SU-DHL-6 (cell line): ENCODE results near the gene C18orf32.
A peak's percentile ranks its signal among the peaks of the same experiment; 100 is the strongest.
"Not testable (repeated sequence)": the region's sequence is repeated elsewhere in the genome, so short reads cannot be mapped to it uniquely, and the experiment has no call there.

ENCODE experiments used
- H2AFZ ChIP-seq: fragments of 200-600 bp; sonication (generic); 2 replicates; pipeline ENCODE4 v1.6.1; 2014; ENCODE audit warnings: low read depth, mild to moderate bottlenecking, moderate library complexity, mixed read lengths, antibody characterized with exemption, low read length; ENCODE audit not compliant: severe bottlenecking
- H3F3A ChIP-seq: fragments of 200-600 bp; shearing (Covaris generic); 2 replicates; pipeline ENCODE4 v1.6.0; 2016; ENCODE audit warnings: antibody characterized with exemption, mild to moderate bottlenecking; ENCODE audit not compliant: insufficient read depth
- H3K27ac ChIP-seq: fragments of 200-600 bp; sonication (generic); 2 replicates; pipeline ENCODE4 v1.5.1; 2016; ENCODE audit warnings: low read depth, mild to moderate bottlenecking, low read length, moderate library complexity, mixed read lengths
- H3K27me3 ChIP-seq: fragments of 200-600 bp; sonication (generic), shearing (Covaris generic); 2 replicates; pipeline ENCODE4 v1.6.0; 2014; ENCODE audit warnings: mild to moderate bottlenecking, low read length
- H3K36me3 ChIP-seq: fragments of 200-600 bp; sonication (generic); 2 replicates; pipeline ENCODE4 v1.6.1; 2014; ENCODE audit warnings: mild to moderate bottlenecking, low read length, mixed read lengths
- H3K4me2 ChIP-seq: fragments of 300-600, 200-600 bp; shearing (Covaris generic), sonication (generic); 2 replicates; pipeline ENCODE4 v1.6.0; 2014; ENCODE audit warnings: low read length, low read depth, mild to moderate bottlenecking; ENCODE audit not compliant: poor library complexity, severe bottlenecking
- H3K4me3 ChIP-seq: fragments of 200-600 bp; sonication (generic); 2 replicates; pipeline ENCODE4 v1.5.1; 2014; ENCODE audit warnings: antibody characterized with exemption, low read length, mild to moderate bottlenecking, mixed read lengths; ENCODE audit not compliant: insufficient read depth, poor library complexity, severe bottlenecking
- H3K79me2 ChIP-seq: fragments of 200-600 bp; sonication (generic); 2 replicates; pipeline ENCODE4 v1.6.1; 2014; ENCODE audit warnings: mild to moderate bottlenecking, low read length, moderate library complexity; ENCODE audit not compliant: insufficient read depth
- H3K9ac ChIP-seq: fragments of 200-600 bp; sonication (generic); 2 replicates; pipeline ENCODE4 v1.7.0; 2014; ENCODE audit warnings: mild to moderate bottlenecking, low read length
- H3K9me2 ChIP-seq: fragments of 200-600 bp; sonication (generic); replicated peaks from 2 replicates; pipeline ENCODE4 v1.6.1; 2014; ENCODE audit warnings: low read length; ENCODE audit not compliant: insufficient read depth
- H3K9me3 ChIP-seq: fragments of 200-600 bp; sonication (generic); 2 replicates; pipeline ENCODE4 v1.6.1; 2014; ENCODE audit warnings: low read length, mixed read lengths; ENCODE audit not compliant: insufficient read depth
- H4K20me1 ChIP-seq: fragments of 200-600 bp; sonication (generic); 2 replicates; pipeline ENCODE4 v1.6.1; 2014; ENCODE audit warnings: low read depth, mild to moderate bottlenecking, antibody characterized with exemption, low read length, moderate library complexity, mixed read lengths
- CTCF ChIP-seq: fragments of 200-600 bp; sonication (generic); IDR thresholded peaks from one replicate; pipeline ENCODE4 v1.5.1; 2017; ENCODE audit warnings: antibody characterized with exemption, mild to moderate bottlenecking, low read length, moderate library complexity; ENCODE audit not compliant: insufficient read depth, poor library complexity, severe bottlenecking
- EZH2phosphoT487 ChIP-seq: fragments of 200-600 bp; sonication (generic), shearing (Covaris generic); conservative IDR thresholded peaks from 2 replicates; pipeline ENCODE4 v1.6.1; 2018; ENCODE audit warnings: mild to moderate bottlenecking, antibody characterized with exemption, low read length, moderate library complexity, mixed read lengths

Gene C18orf32

GRCh38 chr18:49459404-49460171 is 27.4 kb downstream of the C18orf32 start:
- H3K27me3 ChIP-seq, result no peaks in the 10 kb centered on the region
- peak overlapping the region; percentile 62; the same call in 1 of the 2 replicates for H3K27ac ChIP-seq
- H3F3A ChIP-seq, result 0 out of 2 replicates have a peak, but pooled peaks cover 6% of the 10 kb centered on the region
- peak overlapping the region; percentile 74 for H3K4me3 ChIP-seq
- H3K9ac ChIP-seq, result peak overlapping the region; percentile 85
- peak overlapping the region; percentile 78 for H3K4me2 ChIP-seq
- H3K79me2 ChIP-seq, result peaks cover 58% of the 10 kb centered on the region
- no peaks in the 10 kb centered on the region for H3K9me2 ChIP-seq
- no peaks in the 10 kb centered on the region for H3K9me3 ChIP-seq
- H3K36me3 ChIP-seq, result no peaks in the 10 kb centered on the region
- peaks cover 3% of the 10 kb centered on the region; the same call in 1 of the 2 replicates for H4K20me1 ChIP-seq
- no peak for TF ChIP-seq EZH2phosphoT487
- TF ChIP-seq CTCF, result no peak
- peak overlapping the region; percentile 95 for H2AFZ ChIP-seq

- no peak overlapping the region for H3K4me3 ChIP-seq
- peaks cover 6% of the 10 kb centered on the region for H3K36me3 ChIP-seq
- H3F3A ChIP-seq, result 0 out of 2 replicates have a peak, but pooled peaks cover 6% of the 10 kb centered on the region
- H3K4me2 ChIP-seq, result peak overlapping the region; percentile 78
- H3K27ac ChIP-seq, result no peak overlapping the region
- H3K79me2 ChIP-seq, result peaks cover 75% of the 10 kb centered on the region
- H3K9ac ChIP-seq, result no peak overlapping the region
- no peaks in the 10 kb centered on the region for H3K9me3 ChIP-seq
- H2AFZ ChIP-seq, result no peak overlapping the region
- no peaks in the 10 kb centered on the region for H3K27me3 ChIP-seq
- H3K9me2 ChIP-seq, result no peaks in the 10 kb centered on the region
- TF ChIP-seq EZH2phosphoT487, result no peak
- H4K20me1 ChIP-seq, result peaks cover 3% of the 10 kb centered on the region; the same call in 1 of the 2 replicates
Observed at GRCh38 chr18:49457616-49458015, 29.4 kb downstream of the C18orf32 start.

- H3K79me2 ChIP-seq, result peaks cover 83% of the 10 kb centered on the region
- 0 out of 2 replicates have a peak, but pooled peaks cover 6% of the 10 kb centered on the region for H3F3A ChIP-seq
- TF ChIP-seq EZH2phosphoT487, result no peak
- no peak for TF ChIP-seq CTCF
- peaks cover 6% of the 10 kb centered on the region for H3K36me3 ChIP-seq
- no peaks in the 10 kb centered on the region for H3K9me3 ChIP-seq
- no peak overlapping the region for H3K4me2 ChIP-seq
- no peak overlapping the region for H3K9ac ChIP-seq
- H3K27me3 ChIP-seq, result no peaks in the 10 kb centered on the region
- no peak overlapping the region for H3K27ac ChIP-seq
- H3K9me2 ChIP-seq, result no peaks in the 10 kb centered on the region
- no peak overlapping the region for H3K4me3 ChIP-seq
- H4K20me1 ChIP-seq, result peaks cover 3% of the 10 kb centered on the region; the same call in 1 of the 2 replicates
- no peak overlapping the region for H2AFZ ChIP-seq
Observed at GRCh38 chr18:49456794-49457193, 30.2 kb downstream of the C18orf32 start.

- H3K4me2 ChIP-seq, H3K9me3 ChIP-seq, H3K27me3 ChIP-seq, H3K9ac ChIP-seq, H4K20me1 ChIP-seq, H3K4me3 ChIP-seq, H3K27ac ChIP-seq, H3F3A ChIP-seq, H3K9me2 ChIP-seq, H2AFZ ChIP-seq: not testable (repeated sequence)
- Histone ChIP-seq H3K79me2 (peaks cover 96% of the 10 kb centered on the region), H3K36me3 (peaks cover 10% of the 10 kb centered on the region)
Observed at GRCh38 chr18:49452534-49452933, 34.5 kb downstream of the C18orf32 start.
